ENCODE results near the gene CFLAR.
A peak's percentile ranks its signal among the peaks of the same experiment; 100 is the strongest.

CFLAR gene

GRCh38 chr2:201116115-201116958 is at the start of gene CFLAR:
TSS of gene CFLAR (plus strand) at chr2:201116164. CDS start at chr2:201129866, 13,702 bp downstream.
- Mint-ChIP-seq H3K27me3 (no peaks in the 10 kb centered on the region), H3K9me3 (no peaks in the 10 kb centered on the region), H3K4me1 (peaks cover 53% of the 10 kb centered on the region), H3K4me3 (peak within 1 kb of the TSS; percentile 89), H3K27ac (peak within 1 kb of the TSS; percentile 99), H3K36me3 (peaks cover 16% of the 10 kb centered on the region)
- ATAC-seq, result peak; percentile 65

DNA sequence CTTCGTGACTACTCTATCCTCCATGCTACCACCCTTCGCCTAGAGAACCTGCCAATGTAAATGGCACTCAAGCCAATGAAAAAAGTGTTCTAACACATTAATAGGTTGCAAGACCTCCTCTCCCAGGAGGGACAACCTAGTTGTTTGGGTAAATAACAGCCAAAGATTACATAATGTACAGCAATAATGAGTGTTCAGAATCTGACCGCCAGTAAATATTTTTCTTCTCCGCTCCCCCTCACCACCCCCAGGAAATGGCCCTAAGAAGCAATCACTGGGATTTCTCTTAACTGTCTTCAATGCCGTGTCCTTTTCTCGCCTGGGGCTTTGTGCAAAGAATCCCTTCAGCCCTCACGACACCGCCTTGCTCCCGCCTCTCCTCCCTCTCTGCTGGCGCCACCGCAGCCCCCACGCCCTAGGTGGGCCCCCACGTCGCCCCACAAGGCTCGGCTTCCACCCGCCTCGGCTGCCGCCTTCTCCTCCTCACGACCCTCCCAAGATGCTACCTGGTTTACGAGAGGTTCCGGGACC is 45.0 kb upstream of the CFLAR start:
- peaks cover 45% of the 10 kb centered on the region for H3K4me1 Mint-ChIP-seq
- peak overlapping the region; percentile 93 for H3K4me3 Mint-ChIP-seq
- peak overlapping the region; percentile 88 for H3K27ac Mint-ChIP-seq
- no peaks in the 10 kb centered on the region for H3K36me3 Mint-ChIP-seq
- no peaks in the 10 kb centered on the region for H3K9me3 Mint-ChIP-seq
- peak; percentile 47 for ATAC-seq
- no peaks in the 10 kb centered on the region for H3K27me3 Mint-ChIP-seq

DNA sequence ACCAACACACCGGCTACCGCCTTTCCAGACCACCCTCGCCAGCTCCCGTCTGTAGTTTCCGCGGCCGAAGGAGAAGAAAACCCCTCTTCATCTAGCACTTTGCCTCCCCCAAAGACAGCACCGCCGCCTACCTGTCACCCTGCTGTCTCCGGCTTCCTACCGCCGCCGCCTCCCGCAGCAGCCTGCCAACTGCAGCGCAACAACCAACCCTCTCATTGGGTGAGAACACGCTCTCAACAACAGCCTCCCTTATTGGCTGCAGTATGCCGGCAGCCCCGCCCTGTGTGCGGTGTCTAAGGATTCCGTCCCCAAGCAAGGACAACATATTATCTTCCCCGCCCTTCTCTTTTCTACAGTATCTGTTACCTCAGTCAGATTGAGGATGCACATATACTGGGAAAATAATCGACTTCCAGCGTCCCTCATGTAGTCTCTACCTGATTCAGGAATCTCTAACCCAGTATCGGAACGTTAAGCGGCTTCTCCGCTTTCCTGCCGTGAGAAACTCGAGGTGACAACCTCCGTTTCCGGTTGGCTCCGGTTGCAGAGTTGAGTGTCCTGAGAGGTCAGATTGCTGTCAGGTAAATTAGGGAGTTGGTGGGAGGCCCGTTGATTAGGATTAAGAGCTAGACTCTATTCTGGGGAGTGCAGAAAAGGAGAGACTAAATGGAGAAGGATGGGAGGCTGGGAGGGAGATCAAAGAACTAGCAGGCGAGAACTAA is 44.3 kb upstream of the CFLAR start, which contains the start of the genes HYCC2 and NDUFB3:
Gene HYCC2, minus strand, starts transcription at position 193 of the 722 bp plus-strand sequence. CDS start 47,662 bp downstream, outside the sequence.
Gene NDUFB3, plus strand, starts transcription at position 523 of the 722 bp plus-strand sequence. CDS start 6,882 bp downstream, outside the sequence.
- ATAC-seq, result peak; percentile 100
- Mint-ChIP-seq H3K4me1 (peaks cover 40% of the 10 kb centered on the region), H3K27ac (peak within 1 kb of the TSS; percentile 88), H3K27me3 (no peaks in the 10 kb centered on the region), H3K36me3 (no peaks in the 10 kb centered on the region), H3K9me3 (no peaks in the 10 kb centered on the region), H3K4me3 (peak within 1 kb of the TSS; percentile 93)

GRCh38 chr2:201072201-201072530 is 43.8 kb upstream of the CFLAR start:
- Mint-ChIP-seq H3K27ac (peak overlapping the region; percentile 88), H3K36me3 (no peaks in the 10 kb centered on the region), H3K9me3 (no peaks in the 10 kb centered on the region), H3K27me3 (no peaks in the 10 kb centered on the region), H3K4me3 (peak overlapping the region; percentile 93), H3K4me1 (peaks cover 37% of the 10 kb centered on the region)
- ATAC-seq, result no peak

DNA sequence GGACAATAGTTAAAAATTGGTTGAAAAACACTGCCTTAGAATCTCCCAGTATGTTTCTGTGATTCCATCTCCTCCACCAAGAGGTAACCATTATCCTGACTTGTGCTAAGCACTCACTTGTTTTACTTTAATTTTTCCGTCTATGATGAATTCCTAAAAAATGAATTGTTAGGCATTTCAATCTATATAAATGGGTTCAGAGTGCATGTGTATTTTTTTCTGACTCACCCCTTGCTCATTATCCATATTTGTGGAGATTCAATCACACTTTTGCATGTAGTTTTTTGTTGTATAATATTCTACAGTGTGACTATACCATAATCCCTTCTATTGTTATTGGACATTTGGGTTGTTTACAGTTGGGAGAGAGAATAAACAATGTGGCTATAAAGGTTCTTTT is 42.9 kb upstream of the CFLAR start:
- Mint-ChIP-seq H3K4me3 (peak overlapping the region; percentile 47), H3K27me3 (no peaks in the 10 kb centered on the region), H3K9me3 (no peaks in the 10 kb centered on the region), H3K4me1 (peaks cover 37% of the 10 kb centered on the region), H3K27ac (no peak overlapping the region), H3K36me3 (no peaks in the 10 kb centered on the region)
- ATAC-seq, result no peak

DNA sequence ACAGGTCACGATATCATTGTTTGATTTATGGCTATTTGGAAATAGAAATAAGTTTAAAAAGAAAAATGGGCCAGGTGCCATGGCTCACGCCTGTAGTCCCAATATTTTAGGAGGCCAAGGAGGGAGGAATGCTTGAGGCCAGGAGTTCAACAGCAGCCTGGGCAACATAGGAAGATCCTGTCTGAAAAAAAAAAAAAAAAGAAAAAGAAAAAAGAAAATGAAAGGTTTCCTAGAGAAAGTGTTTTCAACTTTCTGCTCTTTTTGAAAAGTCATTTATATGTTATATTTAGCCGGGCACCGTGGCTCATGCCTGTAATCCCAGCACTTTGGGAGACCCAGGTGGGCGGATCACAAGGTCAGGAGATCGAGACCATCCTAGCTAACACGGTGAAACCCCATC is 41.0 kb upstream of the CFLAR start:
- Mint-ChIP-seq H3K27ac (no peak overlapping the region), H3K4me1 (peaks cover 23% of the 10 kb centered on the region), H3K36me3 (peaks cover 9% of the 10 kb centered on the region), H3K27me3 (no peaks in the 10 kb centered on the region), H3K4me3 (no peak overlapping the region), H3K9me3 (no peaks in the 10 kb centered on the region)
- no peak for ATAC-seq

DNA sequence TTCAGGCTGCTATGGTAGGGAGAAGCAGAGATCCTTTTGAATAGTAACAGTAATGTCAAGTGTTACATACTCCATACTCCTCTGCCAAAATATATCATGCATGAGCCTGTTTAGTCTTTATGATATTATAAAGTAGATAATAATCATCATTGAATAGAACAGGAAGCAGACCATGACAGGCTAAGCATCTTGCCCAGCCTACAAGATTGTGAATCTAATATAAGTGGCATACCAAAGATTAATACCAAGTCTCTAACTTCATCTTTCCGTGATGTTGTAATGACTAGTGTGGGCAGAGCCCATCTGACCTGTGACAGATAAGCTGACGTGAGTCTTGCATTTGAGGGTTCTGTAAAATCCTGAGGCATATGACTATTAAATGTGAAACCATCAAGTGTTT is 31.1 kb upstream of the CFLAR start:
- ATAC-seq, result no peak
- Mint-ChIP-seq H3K36me3 (peaks cover 19% of the 10 kb centered on the region), H3K4me1 (no peaks in the 10 kb centered on the region), H3K27me3 (no peaks in the 10 kb centered on the region), H3K4me3 (no peak overlapping the region), H3K27ac (no peak overlapping the region), H3K9me3 (no peaks in the 10 kb centered on the region)

- ATAC-seq, result no peak
- Mint-ChIP-seq H3K4me1 (no peaks in the 10 kb centered on the region), H3K4me3 (no peak overlapping the region), H3K27ac (no peak overlapping the region), H3K9me3 (no peaks in the 10 kb centered on the region), H3K27me3 (no peaks in the 10 kb centered on the region), H3K36me3 (peaks cover 24% of the 10 kb centered on the region)
Observed at GRCh38 chr2:201090574-201090973, 25.4 kb upstream of the CFLAR start.

- no peak overlapping the region for H3K4me3 Mint-ChIP-seq
- H3K9me3 Mint-ChIP-seq, result no peaks in the 10 kb centered on the region
- H3K27me3 Mint-ChIP-seq, result no peaks in the 10 kb centered on the region
- no peaks in the 10 kb centered on the region for H3K4me1 Mint-ChIP-seq
- peaks cover 9% of the 10 kb centered on the region for H3K36me3 Mint-ChIP-seq
- ATAC-seq, result no peak
- H3K27ac Mint-ChIP-seq, result no peak overlapping the region
Observed at GRCh38 chr2:201093573-201093972, 22.4 kb upstream of the CFLAR start.

DNA sequence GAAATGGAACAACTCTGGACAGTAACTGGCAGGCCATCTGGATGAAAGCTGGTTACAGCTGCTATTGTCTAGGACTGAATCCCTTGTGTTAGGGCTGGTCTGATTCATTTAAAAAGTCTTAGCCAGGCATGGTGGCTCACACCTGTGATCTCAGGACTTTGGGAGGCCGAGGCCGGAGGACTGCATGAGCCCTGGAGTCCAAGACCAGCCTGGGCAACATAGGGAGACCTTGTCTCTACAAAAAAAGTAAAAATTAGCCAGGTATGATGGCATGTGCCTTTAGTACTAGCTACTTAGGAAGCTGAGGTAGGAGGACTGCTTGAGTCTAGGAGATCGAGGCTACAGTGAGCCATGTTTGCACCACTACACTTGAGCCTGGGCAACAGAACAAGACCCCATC is 15.5 kb upstream of the CFLAR start:
- no peaks in the 10 kb centered on the region for H3K27me3 Mint-ChIP-seq

GRCh38 chr2:201105759-201106158 is 10.2 kb upstream of the CFLAR start:
- H3K36me3 Mint-ChIP-seq, result peaks cover 17% of the 10 kb centered on the region
- no peak for ATAC-seq
- no peak overlapping the region for H3K4me3 Mint-ChIP-seq
- no peak overlapping the region for H3K27ac Mint-ChIP-seq
- H3K4me1 Mint-ChIP-seq, result peaks cover 8% of the 10 kb centered on the region
- H3K27me3 Mint-ChIP-seq, result no peaks in the 10 kb centered on the region
- H3K9me3 Mint-ChIP-seq, result no peaks in the 10 kb centered on the region

More for the DNA sequence above, 15.5 kb upstream of the CFLAR start:
- H3K9me3 Mint-ChIP-seq, result no peaks in the 10 kb centered on the region
- H3K36me3 Mint-ChIP-seq, result peaks cover 2% of the 10 kb centered on the region
- no peak overlapping the region for H3K27ac Mint-ChIP-seq
- H3K4me1 Mint-ChIP-seq, result peaks cover 8% of the 10 kb centered on the region
- no peak for ATAC-seq
- no peak overlapping the region for H3K4me3 Mint-ChIP-seq

DNA sequence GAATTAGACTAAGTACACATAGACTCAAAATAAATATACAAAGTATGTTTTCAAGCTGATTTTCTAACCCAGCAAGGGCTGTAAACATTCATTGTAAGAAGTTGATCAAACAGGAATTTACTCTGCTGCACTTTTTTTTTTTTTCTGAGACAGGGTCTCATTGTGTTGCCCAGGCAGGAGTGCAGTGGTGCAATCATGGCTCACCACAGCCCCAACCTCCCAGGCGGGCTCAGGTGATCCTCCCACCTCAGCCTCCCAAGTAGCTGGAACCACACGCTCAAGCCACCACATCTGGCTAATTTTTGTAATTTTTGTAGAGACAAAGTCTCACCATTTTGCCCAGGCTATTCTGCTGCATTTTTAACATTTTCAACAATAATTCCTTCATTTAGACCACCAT is 8.3 kb upstream of the CFLAR start:
- H3K4me3 Mint-ChIP-seq, result no peak overlapping the region
- no peak overlapping the region for H3K27ac Mint-ChIP-seq
- ATAC-seq, result no peak
- no peaks in the 10 kb centered on the region for H3K9me3 Mint-ChIP-seq
- no peaks in the 10 kb centered on the region for H3K27me3 Mint-ChIP-seq
- peaks cover 17% of the 10 kb centered on the region for H3K36me3 Mint-ChIP-seq
- peaks cover 8% of the 10 kb centered on the region for H3K4me1 Mint-ChIP-seq

- Mint-ChIP-seq H3K27me3 (no peaks in the 10 kb centered on the region), H3K36me3 (peaks cover 17% of the 10 kb centered on the region), H3K9me3 (no peaks in the 10 kb centered on the region), H3K4me3 (no peak overlapping the region), H3K27ac (no peak overlapping the region), H3K4me1 (peaks cover 13% of the 10 kb centered on the region)
- ATAC-seq, result no peak
Observed at GRCh38 chr2:201108341-201108740, 7.6 kb upstream of the CFLAR start.

- no peak for ATAC-seq
- no peak overlapping the region for H3K27ac Mint-ChIP-seq
- H3K27me3 Mint-ChIP-seq, result no peaks in the 10 kb centered on the region
- H3K4me1 Mint-ChIP-seq, result peaks cover 19% of the 10 kb centered on the region
- H3K4me3 Mint-ChIP-seq, result no peak overlapping the region
- H3K9me3 Mint-ChIP-seq, result no peaks in the 10 kb centered on the region
- H3K36me3 Mint-ChIP-seq, result peaks cover 17% of the 10 kb centered on the region
Observed at GRCh38 chr2:201109186-201109585, 6.8 kb upstream of the CFLAR start.

- ATAC-seq, result no peak
- Mint-ChIP-seq H3K27ac (no peak overlapping the region), H3K36me3 (peaks cover 13% of the 10 kb centered on the region), H3K4me3 (no peak overlapping the region), H3K4me1 (peaks cover 22% of the 10 kb centered on the region), H3K27me3 (no peaks in the 10 kb centered on the region), H3K9me3 (no peaks in the 10 kb centered on the region)
Observed at GRCh38 chr2:201110615-201111014, 5.3 kb upstream of the CFLAR start.
